ENCODE data around the gene PRND. TPM values are rescaled to one million over a fixed set of nuclear protein-coding genes. Genes with fewer than 3 reads are reported as not detected.

The PRND gene
- total RNA-seq (2014; rRNA removed; shearing (Covaris generic)) = 0.21 TPM in 1 of 2 replicates, not detected in the other

GRCh38 chr20:4721719-4722118 is at the start of gene PRND:
Gene PRND, plus strand, starts transcription at chr20:4721909. Its CDS starts 2,643 bp downstream, at chr20:4724552.
- Histone ChIP-seq H3K27me3 (ENCODE audit: control insufficient read depth, insufficient read depth, low read length) (no peaks in the 10 kb centered on the region), H3K36me3 (replicated peaks; ENCODE audit: control insufficient read depth, insufficient read depth, low read length) (no peaks in the 10 kb centered on the region), H3K4me3 (ENCODE audit: insufficient read depth, low read depth, low read length) (no peak within 1 kb of the TSS)
- DNase-seq = peak; percentile 50

- Histone ChIP-seq H3K36me3 (replicated peaks; ENCODE audit: control insufficient read depth, insufficient read depth, low read length) (no peaks in the 10 kb centered on the region), H3K27me3 (ENCODE audit: control insufficient read depth, insufficient read depth, low read length) (no peaks in the 10 kb centered on the region), H3K4me3 (ENCODE audit: insufficient read depth, low read depth, low read length) (no peak overlapping the region)
- DNase-seq = no peak
Measured at GRCh38 chr20:4672948-4673347, 48.8 kb upstream of the PRND start.

GRCh38 chr20:4673371-4674001 is 48.2 kb upstream of the PRND start:
- Histone ChIP-seq H3K27me3 (ENCODE audit: control insufficient read depth, insufficient read depth, low read length) (no peaks in the 10 kb centered on the region), H3K4me3 (ENCODE audit: insufficient read depth, low read depth, low read length) (no peak overlapping the region), H3K36me3 (replicated peaks; ENCODE audit: control insufficient read depth, insufficient read depth, low read length) (no peaks in the 10 kb centered on the region)
- DNase-seq = no peak

GRCh38 chr20:4674672-4675071 is 47.0 kb upstream of the PRND start:
- no peak overlapping the region for H3K4me3 ChIP-seq (ENCODE audit: insufficient read depth, low read depth, low read length)
- no peaks in the 10 kb centered on the region for H3K27me3 ChIP-seq (ENCODE audit: control insufficient read depth, insufficient read depth, low read length)
- no peak for DNase-seq
- no peaks in the 10 kb centered on the region for H3K36me3 ChIP-seq (replicated peaks; ENCODE audit: control insufficient read depth, insufficient read depth, low read length)

- Histone ChIP-seq H3K27me3 (ENCODE audit: control insufficient read depth, insufficient read depth, low read length) (no peaks in the 10 kb centered on the region), H3K36me3 (replicated peaks; ENCODE audit: control insufficient read depth, insufficient read depth, low read length) (no peaks in the 10 kb centered on the region), H3K4me3 (ENCODE audit: insufficient read depth, low read depth, low read length) (no peak overlapping the region)
- DNase-seq = no peak
Measured at GRCh38 chr20:4677846-4678245, 43.9 kb upstream of the PRND start.

GRCh38 chr20:4681401-4681800 is 40.3 kb upstream of the PRND start:
- Histone ChIP-seq H3K4me3 (ENCODE audit: insufficient read depth, low read depth, low read length) (no peak overlapping the region), H3K27me3 (ENCODE audit: control insufficient read depth, insufficient read depth, low read length) (no peaks in the 10 kb centered on the region), H3K36me3 (replicated peaks; ENCODE audit: control insufficient read depth, insufficient read depth, low read length) (no peaks in the 10 kb centered on the region)
- no peak for DNase-seq

- H3K36me3 ChIP-seq (replicated peaks; ENCODE audit: control insufficient read depth, insufficient read depth, low read length) = no peaks in the 10 kb centered on the region
- H3K4me3 ChIP-seq (ENCODE audit: insufficient read depth, low read depth, low read length) = no peak overlapping the region
- H3K27me3 ChIP-seq (ENCODE audit: control insufficient read depth, insufficient read depth, low read length) = no peaks in the 10 kb centered on the region
- DNase-seq = no peak
Measured at GRCh38 chr20:4681991-4682401, 39.7 kb upstream of the PRND start.

GRCh38 chr20:4682682-4683081 is 39.0 kb upstream of the PRND start:
- DNase-seq = no peak
- no peak overlapping the region for H3K4me3 ChIP-seq (ENCODE audit: insufficient read depth, low read depth, low read length)
- no peaks in the 10 kb centered on the region for H3K27me3 ChIP-seq (ENCODE audit: control insufficient read depth, insufficient read depth, low read length)
- no peaks in the 10 kb centered on the region for H3K36me3 ChIP-seq (replicated peaks; ENCODE audit: control insufficient read depth, insufficient read depth, low read length)

GRCh38 chr20:4683261-4683660 is 38.4 kb upstream of the PRND start:
- no peaks in the 10 kb centered on the region for H3K27me3 ChIP-seq (ENCODE audit: control insufficient read depth, insufficient read depth, low read length)

GRCh38 chr20:4684837-4685413 is 36.8 kb upstream of the PRND start:
- Histone ChIP-seq H3K27me3 (ENCODE audit: control insufficient read depth, insufficient read depth, low read length) (no peaks in the 10 kb centered on the region), H3K4me3 (ENCODE audit: insufficient read depth, low read depth, low read length) (no peak overlapping the region), H3K36me3 (replicated peaks; ENCODE audit: control insufficient read depth, insufficient read depth, low read length) (no peaks in the 10 kb centered on the region)
- no peak for DNase-seq

More at GRCh38 chr20:4683261-4683660, 38.4 kb upstream of the PRND start:
- Histone ChIP-seq H3K36me3 (replicated peaks; ENCODE audit: control insufficient read depth, insufficient read depth, low read length) (no peaks in the 10 kb centered on the region), H3K4me3 (ENCODE audit: insufficient read depth, low read depth, low read length) (no peak overlapping the region)
- DNase-seq = no peak

GRCh38 chr20:4685923-4686221 is 35.8 kb upstream of the PRND start:
- Histone ChIP-seq H3K36me3 (replicated peaks; ENCODE audit: control insufficient read depth, insufficient read depth, low read length) (no peaks in the 10 kb centered on the region), H3K4me3 (ENCODE audit: insufficient read depth, low read depth, low read length) (peak overlapping the region; percentile 77), H3K27me3 (ENCODE audit: control insufficient read depth, insufficient read depth, low read length) (no peaks in the 10 kb centered on the region)
- DNase-seq = no peak

- no peak for DNase-seq
- Histone ChIP-seq H3K36me3 (replicated peaks; ENCODE audit: control insufficient read depth, insufficient read depth, low read length) (no peaks in the 10 kb centered on the region), H3K27me3 (ENCODE audit: control insufficient read depth, insufficient read depth, low read length) (no peaks in the 10 kb centered on the region), H3K4me3 (ENCODE audit: insufficient read depth, low read depth, low read length) (no peak overlapping the region)
Measured at GRCh38 chr20:4688305-4688704, 33.4 kb upstream of the PRND start.

GRCh38 chr20:4689220-4689619 is 32.5 kb upstream of the PRND start:
- Histone ChIP-seq H3K27me3 (ENCODE audit: control insufficient read depth, insufficient read depth, low read length) (no peaks in the 10 kb centered on the region), H3K36me3 (replicated peaks; ENCODE audit: control insufficient read depth, insufficient read depth, low read length) (no peaks in the 10 kb centered on the region), H3K4me3 (ENCODE audit: insufficient read depth, low read depth, low read length) (no peak overlapping the region)
- no peak for DNase-seq

- no peak for DNase-seq
- Histone ChIP-seq H3K27me3 (ENCODE audit: control insufficient read depth, insufficient read depth, low read length) (no peaks in the 10 kb centered on the region), H3K36me3 (replicated peaks; ENCODE audit: control insufficient read depth, insufficient read depth, low read length) (no peaks in the 10 kb centered on the region), H3K4me3 (ENCODE audit: insufficient read depth, low read depth, low read length) (no peak overlapping the region)
Measured at GRCh38 chr20:4691753-4692152, 30.0 kb upstream of the PRND start.

GRCh38 chr20:4694076-4694475 is 27.6 kb upstream of the PRND start:
- no peak overlapping the region for H3K4me3 ChIP-seq (ENCODE audit: insufficient read depth, low read depth, low read length)
- no peak for DNase-seq
- no peaks in the 10 kb centered on the region for H3K36me3 ChIP-seq (replicated peaks; ENCODE audit: control insufficient read depth, insufficient read depth, low read length)
- H3K27me3 ChIP-seq (ENCODE audit: control insufficient read depth, insufficient read depth, low read length) = no peaks in the 10 kb centered on the region
